ENCODE data around the gene SUMO3. TPM values are rescaled to one million over a fixed set of nuclear protein-coding genes. Genes with fewer than 3 reads are reported as not detected.

The SUMO3 gene
- total RNA-seq, 5 donors from 2014 or later (not counting 1 experiment from before 2014, with no cell fraction given), result 49.1 to 77.1 (median 53.7) TPM

DNA sequence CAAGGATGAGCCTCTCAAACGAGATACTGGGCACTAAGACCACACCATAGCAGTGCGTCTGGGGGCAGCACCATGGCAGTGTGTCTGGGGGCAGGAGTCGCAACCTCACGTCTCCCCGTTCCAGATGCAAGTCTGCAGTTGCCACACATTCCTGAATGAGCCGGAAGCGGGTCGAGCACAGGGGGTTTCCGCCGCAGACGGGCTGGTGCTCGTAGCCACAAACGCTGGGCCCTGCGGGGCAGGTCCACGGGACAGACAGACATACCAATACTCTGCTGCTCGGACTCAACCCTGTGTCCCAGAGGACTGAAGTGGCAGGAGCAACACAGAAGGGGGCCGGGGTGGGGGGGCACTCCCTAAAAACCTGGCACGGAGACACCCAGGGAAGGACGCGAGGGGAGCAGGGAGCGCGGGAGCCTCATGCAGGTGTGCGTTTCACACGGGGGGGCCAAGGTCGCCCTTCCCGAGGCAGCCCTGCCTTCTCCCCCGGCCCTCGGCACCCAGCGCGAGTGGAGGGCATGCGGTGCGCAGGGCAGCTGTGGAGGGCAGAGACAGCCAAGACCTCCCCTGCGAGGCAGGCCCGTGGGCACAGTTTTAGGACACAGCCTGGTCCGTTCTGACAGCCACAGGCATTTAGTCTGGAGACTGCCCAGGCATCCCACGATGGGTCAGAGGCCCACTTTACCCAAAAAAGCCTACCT lies 31.1 kb upstream of the SUMO3 start:
- WGBS (ENCODE audit: insufficient coverage), result 96% methylated on average over 35 of the region's 36 CpGs
- H3K4me1 ChIP-seq (ENCODE audit: control insufficient read depth in 1 of 2, extremely low read depth in 1 of 2, insufficient read depth in 2 of 2, low read length in 2 of 2), result peaks cover 13 to 33% of the 10 kb centered on the region in 2 experiments
- DNase-seq (no peak), ATAC-seq (replicated peaks in 1 of 4) (no peak)
- Mint-ChIP-seq H3K4me1 (peaks cover 31 to 48% (median 47%) of the 10 kb centered on the region in 3 donors), H3K9me3 (no peaks in the 10 kb centered on the region), H3K4me3 (no peak overlapping the region), H3K36me3 (peaks cover 11% of the 10 kb centered on the region), H3K27me3 (no peaks in the 10 kb centered on the region), H3K27ac (no peak overlapping the region)
- ChIA-PET CTCF (no interaction called here), POLR2A (no interaction called here)
- peaks cover 0 to 12% of the 10 kb centered on the region in 2 experiments for H3K27me3 ChIP-seq (replicated peaks in 1 of 2; ENCODE audit: control insufficient read depth in 2 of 2, extremely low read depth in 1 of 2, insufficient read depth in 2 of 2, low read length in 1 of 2)
- H3K9me3 ChIP-seq, result no peaks in the 10 kb centered on the region
- H3K36me3 ChIP-seq (ENCODE audit: control insufficient read depth in 2 of 2, extremely low read depth in 1 of 2, insufficient read depth in 1 of 2, low read length in 1 of 2), result peaks cover 3 to 38% of the 10 kb centered on the region in 2 donors
- H3K27ac ChIP-seq (ENCODE audit: low read length), result no peak overlapping the region
- H3K4me3 ChIP-seq (ENCODE audit: control insufficient read depth in 1 of 2, extremely low read depth in 1 of 2, low read length in 1 of 2), result no peak overlapping the region

DNA sequence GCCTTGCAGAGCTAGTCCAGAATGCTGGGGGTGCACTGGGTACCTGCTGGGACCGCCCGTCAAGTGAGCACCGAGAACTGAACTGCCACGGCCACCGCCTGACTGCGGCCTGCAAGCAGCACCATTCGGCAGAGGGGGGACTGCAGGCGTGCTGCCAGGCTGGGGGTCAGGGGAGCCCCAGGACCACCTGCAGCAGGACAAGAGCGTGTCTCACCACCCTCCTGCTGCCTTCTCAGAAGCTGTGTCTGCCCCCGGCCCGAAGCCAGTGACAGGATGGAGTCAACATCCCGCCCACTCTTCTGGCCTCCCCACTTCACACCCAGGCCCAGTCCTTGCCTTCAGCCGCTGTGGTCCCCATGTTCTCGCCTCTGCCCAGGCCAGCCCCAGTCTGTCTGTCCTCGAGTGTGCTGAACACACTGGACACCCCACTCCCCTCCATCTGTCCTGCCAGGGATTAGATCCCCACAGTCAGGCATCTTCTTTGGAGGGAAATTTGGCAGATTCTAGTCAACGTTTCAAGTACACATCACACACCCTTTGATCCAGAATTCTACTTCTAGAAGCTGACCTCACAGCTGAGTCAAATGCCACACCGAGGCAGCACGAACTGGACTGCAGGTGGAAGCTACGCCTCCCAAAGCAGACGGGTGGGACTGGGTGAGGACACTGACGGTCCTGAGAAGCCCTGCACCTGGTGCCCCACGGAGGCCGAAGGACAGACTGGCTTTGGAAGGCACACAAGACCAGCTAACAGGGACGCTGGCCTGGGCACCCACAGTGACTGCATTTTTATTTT lies 29.6 kb upstream of the SUMO3 start:
- Mint-ChIP-seq H3K4me1 (peaks cover 24 to 35% (median 34%) of the 10 kb centered on the region in 3 donors), H3K27me3 (peaks cover 0 to 2% of the 10 kb centered on the region in 2 donors), H3K27ac (no peak overlapping the region), H3K36me3 (peaks cover 8% of the 10 kb centered on the region), H3K4me3 (peak overlapping the region in 1 of 3 donors; percentile 40), H3K9me3 (no peaks in the 10 kb centered on the region)
- CTCF ChIA-PET, result no interaction called here
- H3K4me3 ChIP-seq (ENCODE audit: control insufficient read depth in 1 of 2, extremely low read depth in 1 of 2, low read length in 1 of 2), result no peak overlapping the region
- DNase-seq (no peak), ATAC-seq (replicated peaks in 1 of 4) (no peak)
- POLR2A ChIA-PET, result no interaction called here
- H3K27me3 ChIP-seq (replicated peaks in 1 of 2; ENCODE audit: control insufficient read depth in 2 of 2, extremely low read depth in 1 of 2, insufficient read depth in 2 of 2, low read length in 1 of 2), result peaks cover 0 to 15% of the 10 kb centered on the region in 2 experiments
- peaks cover 3 to 27% of the 10 kb centered on the region in 2 donors for H3K36me3 ChIP-seq (ENCODE audit: control insufficient read depth in 2 of 2, extremely low read depth in 1 of 2, insufficient read depth in 1 of 2, low read length in 1 of 2)
- 86% methylated on average over 24 of the region's 24 CpGs for WGBS (ENCODE audit: insufficient coverage)
- H3K4me1 ChIP-seq (ENCODE audit: control insufficient read depth in 1 of 2, extremely low read depth in 1 of 2, insufficient read depth in 2 of 2, low read length in 2 of 2), result peaks cover 11 to 26% of the 10 kb centered on the region in 2 experiments
- no peaks in the 10 kb centered on the region for H3K9me3 ChIP-seq
- H3K27ac ChIP-seq (ENCODE audit: low read length), result no peak overlapping the region

DNA sequence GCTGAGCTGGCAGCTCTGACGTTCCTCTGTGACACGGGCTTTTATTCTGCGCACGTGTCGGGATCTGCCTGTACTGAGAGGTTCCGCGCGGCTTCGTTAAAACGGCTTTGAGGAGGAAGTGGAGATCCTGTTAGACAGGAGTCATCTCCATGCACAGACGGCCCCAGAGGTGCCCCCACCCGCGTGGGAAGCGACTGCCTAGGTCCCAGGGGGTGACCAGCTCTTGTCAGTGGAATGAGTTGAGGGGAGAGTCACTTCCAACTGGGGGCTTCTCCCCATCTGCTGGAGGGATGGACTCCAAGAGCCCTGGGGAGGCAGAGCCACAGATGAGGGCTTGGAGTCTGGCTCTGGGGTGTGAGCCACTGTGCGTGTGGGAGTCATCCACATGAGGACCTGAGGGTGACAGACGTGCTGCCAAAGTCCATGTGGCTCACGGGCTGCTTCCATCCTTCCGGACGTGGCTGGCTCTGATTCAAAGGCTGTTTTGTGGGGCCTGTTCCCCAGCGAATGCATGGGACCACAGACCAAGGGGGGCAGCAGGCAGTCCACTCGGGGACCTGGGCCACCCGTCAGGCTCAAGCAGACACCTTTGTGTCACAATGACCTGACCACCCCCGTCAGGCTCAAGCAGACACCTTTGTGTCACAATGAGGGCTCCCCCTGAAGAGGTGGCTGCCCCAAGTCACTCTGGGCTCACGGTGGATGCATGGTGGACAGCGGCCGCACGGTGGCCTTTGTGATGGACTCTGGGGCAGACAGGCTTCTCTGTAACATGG lies 28.8 kb upstream of the SUMO3 start:
- peak in 32 of 35 experiments; percentile 20 to 67 (median 42) for DNase-seq
- H3K27ac Mint-ChIP-seq, result peak overlapping the region; percentile 68 to 74
- ChIA-PET CTCF (no interaction called here), POLR2A (no interaction called here)
- Histone ChIP-seq H3K36me3 (ENCODE audit: control insufficient read depth in 2 of 2, extremely low read depth in 1 of 2, insufficient read depth in 1 of 2, low read length in 1 of 2) (peaks cover 3 to 26% of the 10 kb centered on the region in 2 donors), H3K4me3 (ENCODE audit: control insufficient read depth in 1 of 2, extremely low read depth in 1 of 2, low read length in 1 of 2) (no peak overlapping the region), H3K27ac (ENCODE audit: low read length) (peak overlapping the region; percentile 9), H3K4me1 (ENCODE audit: control insufficient read depth in 1 of 2, extremely low read depth in 1 of 2, insufficient read depth in 2 of 2, low read length in 2 of 2) (peaks cover 8 to 22% of the 10 kb centered on the region in 2 experiments), H3K9me3 (no peaks in the 10 kb centered on the region), H3K27me3 (replicated peaks in 1 of 2; ENCODE audit: control insufficient read depth in 2 of 2, extremely low read depth in 1 of 2, insufficient read depth in 2 of 2, low read length in 1 of 2) (peaks cover 0 to 20% of the 10 kb centered on the region in 2 experiments)
- H3K9me3 Mint-ChIP-seq, result no peaks in the 10 kb centered on the region
- 60% methylated on average over 23 of the region's 27 CpGs for WGBS (ENCODE audit: insufficient coverage)
- ATAC-seq (replicated peaks in 1 of 4), result peak; percentile 64 to 77 (median 68)
- peaks cover 5% of the 10 kb centered on the region for H3K36me3 Mint-ChIP-seq
- H3K4me1 Mint-ChIP-seq, result peaks cover 16 to 28% (median 27%) of the 10 kb centered on the region in 3 donors
- H3K4me3 Mint-ChIP-seq, result peak overlapping the region; percentile 53 to 75 (median 63)
- peaks cover 0 to 3% of the 10 kb centered on the region in 2 donors for H3K27me3 Mint-ChIP-seq

DNA sequence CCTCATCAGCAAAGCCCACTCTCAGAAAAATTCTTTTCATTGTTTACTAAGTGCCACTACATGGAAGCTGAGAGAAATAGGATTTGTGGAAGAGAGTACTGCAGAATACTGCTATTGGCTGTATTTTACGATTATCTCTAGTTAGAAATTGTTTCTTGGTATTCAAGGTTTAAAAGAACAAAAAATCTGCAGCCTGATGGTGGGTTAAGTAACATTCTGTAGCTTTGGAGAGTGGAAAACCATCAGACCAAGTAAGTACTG lies 28.3 kb upstream of the SUMO3 start:
- Mint-ChIP-seq H3K27ac (peak overlapping the region; percentile 68 to 74), H3K9me3 (no peaks in the 10 kb centered on the region), H3K4me1 (peaks cover 11 to 22% (median 21%) of the 10 kb centered on the region in 3 donors), H3K36me3 (peaks cover 4% of the 10 kb centered on the region), H3K27me3 (peaks cover 0 to 7% of the 10 kb centered on the region in 2 donors), H3K4me3 (peak overlapping the region; percentile 53 to 75 (median 63))
- Histone ChIP-seq H3K36me3 (ENCODE audit: control insufficient read depth in 2 of 2, extremely low read depth in 1 of 2, insufficient read depth in 1 of 2, low read length in 1 of 2) (peaks cover 3 to 24% of the 10 kb centered on the region in 2 donors), H3K27ac (ENCODE audit: low read length) (no peak overlapping the region), H3K27me3 (replicated peaks in 1 of 2; ENCODE audit: control insufficient read depth in 2 of 2, extremely low read depth in 1 of 2, insufficient read depth in 2 of 2, low read length in 1 of 2) (peaks cover 0 to 25% of the 10 kb centered on the region in 2 experiments), H3K9me3 (no peaks in the 10 kb centered on the region), H3K4me1 (ENCODE audit: control insufficient read depth in 1 of 2, extremely low read depth in 1 of 2, insufficient read depth in 2 of 2, low read length in 2 of 2) (peaks cover 6 to 19% of the 10 kb centered on the region in 2 experiments), H3K4me3 (ENCODE audit: control insufficient read depth in 1 of 2, extremely low read depth in 1 of 2, low read length in 1 of 2) (peak overlapping the region in 1 of 2 donors; percentile 52)
- ATAC-seq (replicated peaks in 1 of 4), result no peak
- 27% methylated on average over 1 of the region's 1 CpG for WGBS (ENCODE audit: insufficient coverage)
- DNase-seq, result no peak
- ChIA-PET CTCF (no interaction called here), POLR2A (no interaction called here)

DNA sequence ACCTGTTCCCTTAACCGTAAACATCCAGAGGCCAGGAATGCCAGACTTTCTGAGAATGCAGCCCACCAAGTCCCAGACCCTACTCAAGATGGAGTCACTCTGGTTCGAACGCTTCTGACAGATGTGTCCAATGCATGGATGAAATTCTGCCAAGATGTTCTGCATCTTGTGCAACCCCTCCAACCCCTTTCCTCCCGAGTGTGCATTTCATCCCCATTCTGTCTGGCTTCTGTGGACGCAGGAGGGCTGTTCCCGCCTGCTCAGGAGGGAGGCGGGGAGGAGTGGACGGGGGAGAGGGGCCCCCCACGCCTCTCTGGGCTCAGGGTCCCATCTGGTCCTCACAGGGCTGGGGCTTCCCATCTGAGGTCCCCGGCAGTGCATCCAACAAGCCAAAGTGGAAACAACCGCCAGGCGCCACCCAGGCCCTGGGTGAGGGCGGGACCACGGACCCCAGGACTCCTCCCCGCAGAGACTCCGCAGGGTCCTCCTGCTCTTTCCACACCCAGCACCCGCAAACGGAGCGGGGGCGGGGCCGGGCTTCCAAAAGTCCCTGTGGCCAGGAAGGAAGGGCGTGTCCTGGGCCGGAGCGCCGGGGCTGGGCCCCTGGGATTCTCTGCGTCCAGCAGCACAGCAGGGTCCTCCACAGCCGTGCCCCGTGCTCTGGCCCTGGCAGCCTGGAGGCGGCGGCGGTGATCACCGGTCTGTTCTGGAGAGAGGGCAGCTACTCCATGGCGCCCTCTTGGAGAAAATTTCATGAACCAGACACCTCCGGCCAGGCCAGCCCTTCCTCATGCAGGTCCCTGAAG lies 27.8 kb upstream of the SUMO3 start:
- Mint-ChIP-seq H3K27me3 (peaks cover 0 to 10% of the 10 kb centered on the region in 2 donors), H3K36me3 (no peaks in the 10 kb centered on the region), H3K9me3 (no peaks in the 10 kb centered on the region), H3K27ac (peak overlapping the region; percentile 31 to 68), H3K4me3 (peak overlapping the region; percentile 53 to 75 (median 63)), H3K4me1 (peaks cover 8 to 19% (median 18%) of the 10 kb centered on the region in 3 donors)
- WGBS (ENCODE audit: insufficient coverage), result 10% methylated on average over 27 of the region's 34 CpGs
- CTCF ChIA-PET, result no interaction called here
- Histone ChIP-seq H3K27ac (ENCODE audit: low read length) (no peak overlapping the region), H3K4me3 (ENCODE audit: control insufficient read depth in 1 of 2, extremely low read depth in 1 of 2, low read length in 1 of 2) (peak overlapping the region; percentile 33 to 52), H3K4me1 (ENCODE audit: control insufficient read depth in 1 of 2, extremely low read depth in 1 of 2, insufficient read depth in 2 of 2, low read length in 2 of 2) (peaks cover 6 to 19% of the 10 kb centered on the region in 2 experiments), H3K36me3 (ENCODE audit: control insufficient read depth in 2 of 2, extremely low read depth in 1 of 2, insufficient read depth in 1 of 2, low read length in 1 of 2) (peaks cover 2 to 19% of the 10 kb centered on the region in 2 donors), H3K27me3 (replicated peaks in 1 of 2; ENCODE audit: control insufficient read depth in 2 of 2, extremely low read depth in 1 of 2, insufficient read depth in 2 of 2, low read length in 1 of 2) (peaks cover 0 to 30% of the 10 kb centered on the region in 2 experiments), H3K9me3 (no peaks in the 10 kb centered on the region)
- POLR2A ChIA-PET, result no interaction called here
- ATAC-seq (replicated peaks in 1 of 4) (peak; percentile 71 to 83 (median 76)), DNase-seq (peak in 30 of 35 experiments; percentile 6 to 60 (median 29))

Data from T-cell (primary cell).